ENCODE measurements around the gene AQP10. TPM values are rescaled to one million over a fixed set of nuclear protein-coding genes. Genes with fewer than 3 reads are reported as not detected.

Gene AQP10
- total and polyA plus RNA-seq, 9 of the 15 experiments (the other 6 are each of a cell fraction or from before 2014, with no cell fraction given) = 0.37 to 9.7 (median 1.9) TPM

DNA sequence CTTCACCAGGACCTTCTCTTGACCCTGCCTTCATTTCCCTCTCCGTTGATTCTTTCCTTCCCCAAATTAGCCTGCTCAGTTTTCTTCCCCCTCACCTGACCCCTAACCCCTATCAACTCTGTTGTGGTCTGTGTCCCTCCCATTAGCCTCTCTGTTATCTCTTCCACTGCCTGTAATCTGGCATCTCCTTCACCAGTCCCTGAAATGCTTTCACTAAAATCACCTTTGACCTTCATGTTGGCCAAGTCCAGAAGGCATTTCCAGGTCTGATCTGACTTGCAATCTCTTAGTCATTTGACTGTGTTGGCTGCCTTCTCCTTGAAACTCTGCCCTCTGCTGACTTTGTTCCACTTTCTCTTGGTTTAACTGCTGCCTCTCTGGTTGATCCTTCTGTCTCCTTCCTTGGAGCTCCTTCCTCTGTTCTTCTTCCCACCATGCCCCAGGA, 32.6 kb downstream of the AQP10 start (continued):
- TF ChIP-seq SOX6 (IDR thresholded peaks at IDR 0.05) = peak; percentile 86; the same call in 1 of the 2 replicates
- TF ChIP-seq MBD2 (IDR thresholded peaks at IDR 0.05; ENCODE audit: borderline replicate concordance, low read depth) = 0 out of 2 replicates have a peak, but pooled peaks have one; percentile 45
- TF ChIP-seq MTA2 (IDR thresholded peaks at IDR 0.05; ENCODE audit: low read depth) = peak; percentile 73
- peak; percentile 66; the same call in 1 of the 2 replicates for TF ChIP-seq TOE1 (IDR thresholded peaks at IDR 0.05; ENCODE audit: borderline replicate concordance)
- no peak for TF ChIP-seq TOE1 (CRISPR knock-in tag; IDR thresholded peaks at IDR 0.05; ENCODE audit: borderline replicate concordance, low read depth)
- no peak for TF ChIP-seq CEBPG (CRISPR knock-in tag; IDR thresholded peaks at IDR 0.05)
- TF ChIP-seq CEBPG (tag; conservative IDR thresholded peaks at IDR 0.05 in 1 of 2, IDR thresholded peaks at IDR 0.05 in 1 of 2) = 0 out of 4 replicates have a peak, but pooled peaks of 1 of the 2 experiments have one; percentile 28
- TF ChIP-seq BCOR (IDR thresholded peaks at IDR 0.05) = peak; percentile 93
- peak; percentile 51 for TF ChIP-seq CXXC5 (CRISPR knock-in tag; IDR thresholded peaks at IDR 0.05)
- TF ChIP-seq, protein P1, sequence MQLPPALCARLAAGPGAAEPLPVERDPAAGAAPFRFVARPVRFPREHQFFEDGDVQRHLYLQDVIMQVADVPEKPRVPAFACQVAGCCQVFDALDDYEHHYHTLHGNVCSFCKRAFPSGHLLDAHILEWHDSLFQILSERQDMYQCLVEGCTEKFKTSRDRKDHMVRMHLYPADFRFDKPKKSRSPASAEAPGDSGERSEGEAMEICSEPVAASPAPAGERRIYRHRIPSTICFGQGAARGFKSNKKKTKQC (CRISPR knock-in tag; IDR thresholded peaks at IDR 0.05) = no peak
- peak; percentile 95 for TF ChIP-seq NR2C1 (IDR thresholded peaks at IDR 0.05)
- peak; percentile 97 for TF ChIP-seq NR2C1 (tag; IDR thresholded peaks at IDR 0.05)
- TF ChIP-seq, protein P2, sequence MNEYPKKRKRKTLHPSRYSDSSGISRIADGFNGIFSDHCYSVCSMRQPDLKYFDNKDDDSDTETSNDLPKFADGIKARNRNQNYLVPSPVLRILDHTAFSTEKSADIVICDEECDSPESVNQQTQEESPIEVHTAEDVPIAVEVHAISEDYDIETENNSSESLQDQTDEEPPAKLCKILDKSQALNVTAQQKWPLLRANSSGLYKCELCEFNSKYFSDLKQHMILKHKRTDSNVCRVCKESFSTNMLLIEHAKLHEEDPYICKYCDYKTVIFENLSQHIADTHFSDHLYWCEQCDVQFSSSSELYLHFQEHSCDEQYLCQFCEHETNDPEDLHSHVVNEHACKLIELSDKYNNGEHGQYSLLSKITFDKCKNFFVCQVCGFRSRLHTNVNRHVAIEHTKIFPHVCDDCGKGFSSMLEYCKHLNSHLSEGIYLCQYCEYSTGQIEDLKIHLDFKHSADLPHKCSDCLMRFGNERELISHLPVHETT (CRISPR knock-in tag; conservative IDR thresholded peaks at IDR 0.05 in 1 of 2, IDR thresholded peaks at IDR 0.05 in 1 of 2) = peak in 1 of 2 experiments; percentile 67; a peak in 1 of 4 replicates
- TF ChIP-seq ZNF589 (CRISPR knock-in tag; IDR thresholded peaks at IDR 0.05; ENCODE audit: low read depth) = 0 out of 2 replicates have a peak, but pooled peaks have one; percentile 35
- TF ChIP-seq PRPF4 (IDR thresholded peaks at IDR 0.05; ENCODE audit: insufficient read depth, low read depth, low read length, poor library complexity, severe bottlenecking) = no peak
- TF ChIP-seq ZNF436 (CRISPR knock-in tag; IDR thresholded peaks at IDR 0.05) = no peak
- TF ChIP-seq, protein P3, sequence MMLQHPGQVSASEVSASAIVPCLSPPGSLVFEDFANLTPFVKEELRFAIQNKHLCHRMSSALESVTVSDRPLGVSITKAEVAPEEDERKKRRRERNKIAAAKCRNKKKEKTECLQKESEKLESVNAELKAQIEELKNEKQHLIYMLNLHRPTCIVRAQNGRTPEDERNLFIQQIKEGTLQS (IDR thresholded peaks at IDR 0.05) = peak; percentile 53; the same call in 1 of the 2 replicates
- TF ChIP-seq, protein P3 (CRISPR knock-in tag; conservative IDR thresholded peaks at IDR 0.05) = no peak
- peak; percentile 86 for TF ChIP-seq NCOR1 (IDR thresholded peaks at IDR 0.05)
- TF ChIP-seq JUND (IDR thresholded peaks at IDR 0.05; ENCODE audit: borderline replicate concordance, low read depth, low read length) = peak; percentile 46; the same call in 1 of the 2 replicates
- TF ChIP-seq JUND (tag; IDR thresholded peaks at IDR 0.05; ENCODE audit: borderline replicate concordance, low read depth, low read length) = peak; percentile 65; the same call in 1 of the 3 replicates
- peak; percentile 63; the same call in 1 of the 2 replicates for TF ChIP-seq MAFG (tag; conservative IDR thresholded peaks at IDR 0.05)
- TF ChIP-seq RCOR1 (IDR thresholded peaks at IDR 0.05; ENCODE audit: borderline replicate concordance in 1 of 2, low read depth in 2 of 2, low read length in 2 of 2) = peak in 1 of 2 experiments; percentile 98; a peak in 3 of 4 replicates
- peak; percentile 82 for TF ChIP-seq NFIC (IDR thresholded peaks at IDR 0.05)
- no peak for TF ChIP-seq ZNF408 (CRISPR knock-in tag; IDR thresholded peaks at IDR 0.05; ENCODE audit: low read depth)
- TF ChIP-seq ATF7 (IDR thresholded peaks at IDR 0.05) = no peak
- no peak for TF ChIP-seq CBX5 (IDR thresholded peaks at IDR 0.05; ENCODE audit: borderline replicate concordance, low read depth)
- TF ChIP-seq LEF1 (IDR thresholded peaks at IDR 0.05) = peak; percentile 87
- no peak for TF ChIP-seq MEF2A (IDR thresholded peaks at IDR 0.05; ENCODE audit: control insufficient read depth, low read depth, low read length)
